HG03108 (cell line): ENCODE data around the gene STK4.
"Not testable (repeated sequence)": the region's sequence is repeated elsewhere in the genome, so short reads cannot be mapped to it uniquely, and the experiment has no call there.

ENCODE experiments used
- ATAC-seq: cut with Tn5 transposase; IDR thresholded peaks from one replicate; pipeline ENCODE4 v1.9.1; 2021; ENCODE audit warnings: moderate library complexity; ENCODE audit not compliant: unreplicated experiment

The STK4 gene

GRCh38 chr20:45021631-45022030, 55.3 kb downstream of the STK4 start:
- ATAC-seq, result no peak

GRCh38 chr20:45023140-45023539, 56.8 kb downstream of the STK4 start:
- not testable (repeated sequence) for ATAC-seq

GRCh38 chr20:45028424-45029136, 62.3 kb downstream of the STK4 start:
- no peak for ATAC-seq

GRCh38 chr20:45029884-45030283, 63.6 kb downstream of the STK4 start:
- no peak for ATAC-seq

- ATAC-seq, result no peak
Observed at GRCh38 chr20:45032276-45032675, 66.0 kb downstream of the STK4 start.

GRCh38 chr20:45032781-45033180, 66.5 kb downstream of the STK4 start:
- no peak for ATAC-seq

- no peak for ATAC-seq
Observed at GRCh38 chr20:45034436-45034835, 68.1 kb downstream of the STK4 start.

- no peak for ATAC-seq
Observed at GRCh38 chr20:45036044-45036755, 69.9 kb downstream of the STK4 start.

- no peak for ATAC-seq
Observed at GRCh38 chr20:45037050-45037449, 70.7 kb downstream of the STK4 start.

- no peak for ATAC-seq
Observed at GRCh38 chr20:45037635-45038034, 71.3 kb downstream of the STK4 start.

GRCh38 chr20:45038745-45039474, 72.6 kb downstream of the STK4 start:
- no peak for ATAC-seq

- ATAC-seq, result no peak
Observed at GRCh38 chr20:45039475-45039820, 73.1 kb downstream of the STK4 start.

- ATAC-seq, result no peak
Observed at GRCh38 chr20:45041464-45042337, 75.4 kb downstream of the STK4 start.

- ATAC-seq, result no peak
Observed at GRCh38 chr20:45042978-45043377, 76.7 kb downstream of the STK4 start.

- ATAC-seq, result no peak
Observed at GRCh38 chr20:45044084-45044573, 77.8 kb downstream of the STK4 start.

- ATAC-seq, result no peak
Observed at GRCh38 chr20:45044601-45045000, 78.3 kb downstream of the STK4 start.

- no peak for ATAC-seq
Observed at GRCh38 chr20:45047581-45048119, 81.3 kb downstream of the STK4 start.

GRCh38 chr20:45049438-45049837, 83.1 kb downstream of the STK4 start:
- ATAC-seq, result no peak

GRCh38 chr20:45049904-45050471, 83.7 kb downstream of the STK4 start:
- ATAC-seq, result no peak
